HepG2 (cell line): ENCODE results near the gene TLX3. TPM values are rescaled to one million over a fixed set of nuclear protein-coding genes. Genes with fewer than 3 reads are reported as not detected.

Experiments
- ATAC-seq: fragments of 200-7000 bp; cut with Tn5 transposase; 3 replicates; pipeline ENCODE4 v1.9.1; 2020; ENCODE audit warnings: mild to moderate bottlenecking, moderate library complexity
- BruUV-seq: library from RNA; stranded (reverse); fragments of 400-500 nt; replicated peaks from 2 replicates; lab custom pipeline; 2021; lab: Mats Ljungman, UMichigan
- CTCF ChIA-PET: fragments of 300-600 bp; formaldehyde crosslinking; extraction: SDS; loops from one replicate; lab custom pipeline; 2021; ENCODE audit warnings: low total read pairs, inconsistent platforms, low intra/inter-chr PET ratio; lab: Yijun Ruan, JAX
- POLR2A ChIA-PET: fragments of 350-600 bp; sonication (Branson Sonifier 250); formaldehyde crosslinking; loops from one replicate; lab custom pipeline; 2020; ENCODE audit warnings: antibody characterized with exemption, inconsistent platforms; lab: Yijun Ruan, JAX
- DNase-seq: peaks from one replicate; pipeline ENCODE4 v3.0.0-alpha.2; 2015; ENCODE audit warnings: low spot score
- FAIRE-seq: peaks from 3 replicates; lab custom pipeline; 2011; peaks lifted over from hg19 to GRCh38; lab: Jason Lieb, UNC
- H2AFZ ChIP-seq: one replicate; pipeline ENCODE4 v1.6.1; 2011; ENCODE audit warnings: low read length, inconsistent platforms
- H3K27ac ChIP-seq: fragments of 300-600 bp; 3 replicates; pipeline ENCODE4 v1.8.0; 2011; ENCODE audit warnings: mixed run types, mild to moderate bottlenecking, mixed read lengths, low read length, inconsistent platforms; ENCODE audit not compliant: insufficient read depth; ENCODE audit errors: extremely low read length
- H3K27me3 ChIP-seq, 2 experiments: fragments of 200-600 bp in 1 of 2; 2 replicates in 1 of 2; 3 replicates in 1 of 2; pipeline versions ENCODE4 v1.6.0 to v1.8.0; 2011; ENCODE audit warnings: low read length in 2 of 2, mild to moderate bottlenecking in 2 of 2, moderate library complexity in 2 of 2, inconsistent platforms in 1 of 2; ENCODE audit not compliant: insufficient read depth in 2 of 2, control insufficient read depth in 1 of 2
- H3K36me3 ChIP-seq, 2 experiments: fragments of 200-600 bp in 1 of 2; replicated peaks in 1 of 2; 2 replicates in 1 of 2; 3 replicates in 1 of 2; pipeline versions ENCODE4 v1.5.1 to v1.8.0; 2011; ENCODE audit warnings: low read length in 2 of 2, inconsistent platforms in 1 of 2; ENCODE audit not compliant: insufficient read depth in 2 of 2, control insufficient read depth in 1 of 2
- H3K4me1 ChIP-seq: 2 replicates; pipeline ENCODE4 v1.5.1; 2012; ENCODE audit warnings: low read length, inconsistent platforms; ENCODE audit not compliant: insufficient read depth
- H3K4me2 ChIP-seq: 2 replicates; pipeline ENCODE4 v1.6.0; 2011; ENCODE audit warnings: low read depth, low read length, inconsistent platforms
- H3K4me3 ChIP-seq, 3 experiments: fragments of 200-600 bp in 1 of 3; sonication (generic), shearing (Covaris generic) in 1 of 3; replicated peaks in 1 of 3; 2 replicates each; pipeline ENCODE4 v1.5.1; 2011 to 2016; ENCODE audit warnings: low read length in 3 of 3, inconsistent platforms in 2 of 3, low read depth in 2 of 3, mild to moderate bottlenecking in 2 of 3, control low read depth in 1 of 3, mixed read lengths in 1 of 3; ENCODE audit not compliant: insufficient read depth in 1 of 3
- H3K79me2 ChIP-seq: one replicate; pipeline ENCODE4 v1.6.1; 2011; ENCODE audit warnings: low read length, inconsistent platforms; ENCODE audit not compliant: insufficient read depth
- H3K9ac ChIP-seq: 2 replicates; pipeline ENCODE4 v1.6.0; 2011; ENCODE audit warnings: mild to moderate bottlenecking, low read depth, low read length, inconsistent platforms; ENCODE audit not compliant: insufficient read depth
- H3K9me3 ChIP-seq: 2 replicates; pipeline ENCODE4 v1.5.1; 2012; ENCODE audit warnings: mild to moderate bottlenecking, low read length
- H4K20me1 ChIP-seq: 2 replicates; pipeline ENCODE4 v1.6.0; 2011; ENCODE audit warnings: inconsistent platforms, mild to moderate bottlenecking, low read length, moderate library complexity; ENCODE audit not compliant: insufficient read depth
- ATF7-NPFF ChIP-seq: sonication (generic); formaldehyde crosslinking; IDR thresholded peaks from 2 replicates; pipeline ENCODE4 v1.8.1; 2023; ENCODE audit warnings: mild to moderate bottlenecking, low read depth, missing genetic modification reagents, moderate library complexity
- ATRX ChIP-seq: sonication (generic); formaldehyde crosslinking; IDR thresholded peaks from 2 replicates; pipeline ENCODE4 v1.4.0; 2020; ENCODE audit warnings: missing genetic modification reagents, borderline replicate concordance
- CENPT ChIP-seq: sonication (generic); formaldehyde crosslinking; IDR thresholded peaks from 2 replicates; pipeline ENCODE4 v1.8.0; 2022; ENCODE audit warnings: low read depth, mild to moderate bottlenecking, moderate library complexity, missing genetic modification reagents
- KDM4B ChIP-seq: sonication (generic); formaldehyde crosslinking; IDR thresholded peaks from 2 replicates; pipeline ENCODE4 v1.4.0; 2020; ENCODE audit warnings: missing genetic modification reagents
- KLF9 ChIP-seq: IDR thresholded peaks from 2 replicates; pipeline ENCODE4 v1.6.1; 2016; ENCODE audit warnings: low read depth
- MYNN ChIP-seq: sonication (generic); formaldehyde crosslinking; IDR thresholded peaks from 2 replicates; pipeline ENCODE4 v1.4.0; 2020; ENCODE audit warnings: mild to moderate bottlenecking, low read depth, missing genetic modification reagents
- NBN ChIP-seq: fragments of 450-650 bp; conservative IDR thresholded peaks from 2 replicates; pipeline ENCODE4 v1.6.1; 2017
- NFKB2 ChIP-seq: sonication (generic); formaldehyde crosslinking; IDR thresholded peaks from 2 replicates; pipeline ENCODE4 v1.4.0; 2020; ENCODE audit warnings: missing genetic modification reagents, borderline replicate concordance
- PHB2 ChIP-seq: fragments of 450-650 bp; IDR thresholded peaks from 2 replicates; pipeline ENCODE4 v1.6.1; 2018; ENCODE audit not compliant: partially characterized antibody
- PPARG ChIP-seq: conservative IDR thresholded peaks from 2 replicates; pipeline ENCODE4 v1.6.1; 2016; ENCODE audit warnings: missing biosample characterization, missing genetic modification reagents
- ZFP36 ChIP-seq: fragments of 150-350 bp; IDR thresholded peaks from 2 replicates; pipeline ENCODE4 v1.6.1; 2018; ENCODE audit warnings: borderline replicate concordance, low read length, low read depth; ENCODE audit not compliant: partially characterized antibody
- ZIK1 ChIP-seq: sonication (generic); formaldehyde crosslinking; IDR thresholded peaks from 2 replicates; pipeline ENCODE4 v1.5.0; 2020; ENCODE audit warnings: mild to moderate bottlenecking, low read depth, missing genetic modification reagents, borderline replicate concordance
- ZKSCAN8 ChIP-seq: IDR thresholded peaks from 2 replicates; pipeline ENCODE4 v1.6.1; 2016; ENCODE audit warnings: borderline replicate concordance, missing genetic modification reagents, missing compliant biosample characterization
- ZNF383 ChIP-seq: sonication (generic); formaldehyde crosslinking; IDR thresholded peaks from 2 replicates; pipeline ENCODE4 v1.4.0; 2020; ENCODE audit warnings: missing genetic modification reagents, mild to moderate bottlenecking, borderline replicate concordance
- WGBS: methylation state at CpG from one replicate; pipeline ENCODE4 v1.1.6; 2017; ENCODE audit warnings: low lambda C conversion rate; 5-methylcytosine and 5-hydroxymethylcytosine counted together
- in situ Hi-C: cut with HindIII; loops from 2 replicates; pipeline ENCODE4 v1.10.0; 2017; ENCODE audit warnings: low pct_unique_long_range_greater_than_20kb; ENCODE audit not compliant: extremely low pct_ligation_motif_present
- intact Hi-C: fragments of 100-400 bp; cut with micrococcal nuclease; formaldehyde crosslinking; loops from one replicate; pipeline ENCODE4 v1.10.0; 2022; ENCODE audit not compliant: unreplicated experiment
- polyA plus RNA-seq, 8 experiments: library from polyadenylated mRNA; depleted of rRNA in 3 of 8; stranded (reverse) in 7 of 8; unstranded in 1 of 8; fragments of >200 nt; fragmentation: Illumina TruSeq in 4 of 8; extraction: Trizol in 4 of 8; gene quantifications; 2 replicates each; pipeline versions ENCODE4 v1.2.1 to v1.2.3, GENCODE V29; 2011 to 2016; ENCODE audit warnings: low read depth in 4 of 8, missing spikeins in 1 of 8, mixed read lengths in 1 of 8; ENCODE audit not compliant: insufficient read depth in 1 of 8
- total RNA-seq, 5 experiments: library from RNA; depleted of rRNA; stranded (reverse); fragments of >200 nt; fragmentation: Illumina TruSeq; extraction: Trizol; gene quantifications; 2 replicates each; pipeline ENCODE4 v1.2.3, GENCODE V29; 2016; ENCODE audit warnings: low read depth in 1 of 5
- TF ChIP-seq, protein P1 (sequence below): sonication (generic); formaldehyde crosslinking; IDR thresholded peaks from 2 replicates; pipeline ENCODE4 v1.4.0; 2020; ENCODE audit warnings: missing genetic modification reagents, borderline replicate concordance

Gene TLX3
- total and polyA plus RNA-seq, 2 of the 13 experiments (the other 11 are each of a cell fraction or from before 2014, with no cell fraction given): not detected

DNA sequence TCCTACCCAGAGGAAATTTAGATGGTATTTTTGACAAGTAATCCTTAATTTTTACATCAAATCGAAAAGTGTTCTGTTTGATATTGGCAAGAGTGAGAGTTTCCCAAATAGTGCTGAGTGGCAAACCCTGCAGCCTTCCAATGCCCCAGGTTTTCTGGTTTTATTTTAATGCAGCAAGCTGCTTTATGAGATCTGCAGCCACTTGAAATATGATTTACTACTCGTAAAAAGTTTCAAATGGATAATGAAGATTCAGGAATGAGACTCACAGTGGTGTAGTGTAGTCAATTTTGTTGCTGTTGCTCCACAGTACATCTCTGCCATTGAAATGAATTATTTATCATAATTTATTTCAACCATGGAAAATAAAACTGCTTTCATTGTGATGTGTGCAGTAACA lies 23.6 kb upstream of the TLX3 start:
- Histone ChIP-seq H3K36me3 (no peaks in the 10 kb centered on the region), H3K4me1 (no peaks in the 10 kb centered on the region), H3K79me2 (no peaks in the 10 kb centered on the region), H2AFZ (no peak overlapping the region), H4K20me1 (no peaks in the 10 kb centered on the region), H3K4me2 (no peak overlapping the region), H3K27ac (no peak overlapping the region), H3K9ac (no peak overlapping the region), H3K9me3 (no peaks in the 10 kb centered on the region), H3K4me3 (no peak overlapping the region), H3K27me3 (no peaks in the 10 kb centered on the region)
- in situ Hi-C loops (no loop called here), intact Hi-C loops (no loop called here)
- no peak for ATAC-seq
- ChIA-PET CTCF (no interaction called here), POLR2A (no interaction called here)
- no peak for FAIRE-seq
- no peak for DNase-seq
- no peak for TF ChIP-seq KDM4B
- TF ChIP-seq CENPT (CRISPR knock-in tag): no peak
- TF ChIP-seq MYNN (CRISPR knock-in tag): no peak
- no peak for TF ChIP-seq ZKSCAN8
- no peak for TF ChIP-seq NBN
- no peak for TF ChIP-seq NFKB2 (CRISPR knock-in tag)
- no peak for TF ChIP-seq ZIK1 (CRISPR knock-in tag)
- TF ChIP-seq ZFP36: no peak
- TF ChIP-seq PHB2: no peak
- TF ChIP-seq ATF7-NPFF (CRISPR knock-in tag): no peak
- no peak for TF ChIP-seq PPARG (CRISPR knock-in tag)
- TF ChIP-seq ATRX (CRISPR knock-in tag): no peak
- TF ChIP-seq, protein P1, sequence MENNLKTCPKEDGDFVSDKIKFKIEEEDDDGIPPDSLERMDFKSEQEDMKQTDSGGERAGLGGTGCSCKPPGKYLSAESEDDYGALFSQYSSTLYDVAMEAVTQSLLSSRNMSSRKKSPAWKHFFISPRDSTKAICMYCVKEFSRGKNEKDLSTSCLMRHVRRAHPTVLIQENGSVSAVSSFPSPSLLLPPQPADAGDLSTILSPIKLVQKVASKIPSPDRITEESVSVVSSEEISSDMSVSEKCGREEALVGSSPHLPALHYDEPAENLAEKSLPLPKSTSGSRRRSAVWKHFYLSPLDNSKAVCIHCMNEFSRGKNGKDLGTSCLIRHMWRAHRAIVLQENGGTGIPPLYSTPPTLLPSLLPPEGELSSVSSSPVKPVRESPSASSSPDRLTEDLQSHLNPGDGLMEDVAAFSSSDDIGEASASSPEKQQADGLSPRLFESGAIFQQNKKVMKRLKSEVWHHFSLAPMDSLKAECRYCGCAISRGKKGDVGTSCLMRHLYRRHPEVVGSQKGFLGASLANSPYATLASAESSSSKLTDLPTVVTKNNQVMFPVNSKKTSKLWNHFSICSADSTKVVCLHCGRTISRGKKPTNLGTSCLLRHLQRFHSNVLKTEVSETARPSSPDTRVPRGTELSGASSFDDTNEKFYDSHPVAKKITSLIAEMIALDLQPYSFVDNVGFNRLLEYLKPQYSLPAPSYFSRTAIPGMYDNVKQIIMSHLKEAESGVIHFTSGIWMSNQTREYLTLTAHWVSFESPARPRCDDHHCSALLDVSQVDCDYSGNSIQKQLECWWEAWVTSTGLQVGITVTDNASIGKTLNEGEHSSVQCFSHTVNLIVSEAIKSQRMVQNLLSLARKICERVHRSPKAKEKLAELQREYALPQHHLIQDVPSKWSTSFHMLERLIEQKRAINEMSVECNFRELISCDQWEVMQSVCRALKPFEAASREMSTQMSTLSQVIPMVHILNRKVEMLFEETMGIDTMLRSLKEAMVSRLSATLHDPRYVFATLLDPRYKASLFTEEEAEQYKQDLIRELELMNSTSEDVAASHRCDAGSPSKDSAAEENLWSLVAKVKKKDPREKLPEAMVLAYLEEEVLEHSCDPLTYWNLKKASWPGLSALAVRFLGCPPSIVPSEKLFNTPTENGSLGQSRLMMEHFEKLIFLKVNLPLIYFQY: no peak
- TF ChIP-seq KLF9 (CRISPR knock-in tag): no peak
- TF ChIP-seq ZNF383: no peak
- BruUV-seq: no TSS peak
- WGBS: 2% methylated on average over 2 of the region's 2 CpGs
